Activated CD4-positive, alpha-beta T cell treated with anti-CD3 and anti-CD28 coated beads, Interleukin-10, Interleukin-2, amounts not matched to agents 100 ng/mL and 50 ng/mL, durations not matched to agents 16 hours and 8 hours (primary cell): Measurements from ENCODE around the gene NBPF11.
"Not testable (repeated sequence)": the region's sequence is repeated elsewhere in the genome, so short reads cannot be mapped to it uniquely, and the experiment has no call there.

Experiments
- DNase-seq: peaks from one replicate; pipeline ENCODE4 v3.0.0-alpha.2; 2020

Gene NBPF11

GRCh38 chr1:148150014-148150413 is 2.1 kb downstream of the NBPF11 start:
- not testable (repeated sequence) for DNase-seq

- DNase-seq = not testable (repeated sequence)
These were observed 2.8 kb downstream of the NBPF11 start for GRCh38 chr1:148149050-148149815.

- not testable (repeated sequence) for DNase-seq
These were observed 4.8 kb downstream of the NBPF11 start for GRCh38 chr1:148147052-148147838.

- DNase-seq = not testable (repeated sequence)
These were observed 5.7 kb downstream of the NBPF11 start for GRCh38 chr1:148146191-148146997.

- DNase-seq = not testable (repeated sequence)
These were observed 8.9 kb downstream of the NBPF11 start for GRCh38 chr1:148143223-148143622.

GRCh38 chr1:148141936-148142335 is 10.1 kb downstream of the NBPF11 start:
- DNase-seq = not testable (repeated sequence)

GRCh38 chr1:148138606-148139005 is 13.5 kb downstream of the NBPF11 start:
- DNase-seq = not testable (repeated sequence)

- DNase-seq = not testable (repeated sequence)
These were observed 29.7 kb downstream of the NBPF11 start for GRCh38 chr1:148122341-148122740.

- DNase-seq = not testable (repeated sequence)
These were observed 31.7 kb downstream of the NBPF11 start for GRCh38 chr1:148120395-148120794.

- not testable (repeated sequence) for DNase-seq
These were observed 56.3 kb downstream of the NBPF11 start for GRCh38 chr1:148095732-148096131.

- not testable (repeated sequence) for DNase-seq
These were observed 65.9 kb downstream of the NBPF11 start for GRCh38 chr1:148086196-148086595.

- DNase-seq = not testable (repeated sequence)
These were observed 70.9 kb downstream of the NBPF11 start for GRCh38 chr1:148081205-148081604.

GRCh38 chr1:148078632-148079519 is 73.2 kb downstream of the NBPF11 start:
- DNase-seq = not testable (repeated sequence)

GRCh38 chr1:148078090-148078489 is 74.0 kb downstream of the NBPF11 start:
- not testable (repeated sequence) for DNase-seq

GRCh38 chr1:148077458-148077857 is 74.6 kb downstream of the NBPF11 start:
- DNase-seq = not testable (repeated sequence)

- not testable (repeated sequence) for DNase-seq
These were observed 78.7 kb downstream of the NBPF11 start for GRCh38 chr1:148073392-148073791.

GRCh38 chr1:148068606-148069005 is 83.5 kb downstream of the NBPF11 start:
- not testable (repeated sequence) for DNase-seq

- DNase-seq = not testable (repeated sequence)
These were observed 83.9 kb downstream of the NBPF11 start for GRCh38 chr1:148068201-148068600.

- DNase-seq = not testable (repeated sequence)
These were observed 91.8 kb downstream of the NBPF11 start for GRCh38 chr1:148060294-148060701.

GRCh38 chr1:148057384-148057783 is 94.7 kb downstream of the NBPF11 start:
- not testable (repeated sequence) for DNase-seq
